Calu3 (cell line): Measurements from ENCODE around the gene HSPA12B. TPM values are rescaled to one million over a fixed set of nuclear protein-coding genes. Genes with fewer than 3 reads are reported as not detected.

Source experiments
- BruUV-seq: library from RNA; stranded (reverse); fragments of 400-500 nt; replicated peaks from 2 replicates; lab custom pipeline; 2021; lab: Mats Ljungman, UMichigan
- CTCF ChIA-PET: fragments of 300-600 bp; sonication (Branson Sonifier 250); formaldehyde crosslinking; loops from one replicate; lab custom pipeline; 2022; ENCODE audit warnings: antibody characterized with exemption; lab: Charles Lee
- DNase-seq: peaks from one replicate; pipeline ENCODE4 v3.0.0; 2022
- H3K27ac Mint-ChIP-seq: one replicate; pipeline ENCODE4 v1.8.0; 2022; ENCODE audit warnings: mixed read lengths; ENCODE audit not compliant: unreplicated experiment
- H3K27me3 Mint-ChIP-seq: one replicate; pipeline ENCODE4 v1.8.0; 2022; ENCODE audit warnings: mixed read lengths; ENCODE audit not compliant: unreplicated experiment
- H3K36me3 Mint-ChIP-seq: one replicate; pipeline ENCODE4 v1.8.0; 2022; ENCODE audit warnings: mild to moderate bottlenecking, moderate library complexity, mixed read lengths; ENCODE audit not compliant: insufficient read depth, unreplicated experiment
- H3K4me1 Mint-ChIP-seq: one replicate; pipeline ENCODE4 v1.8.0; 2022; ENCODE audit warnings: mild to moderate bottlenecking, low read depth, mixed read lengths; ENCODE audit not compliant: unreplicated experiment
- H3K4me3 Mint-ChIP-seq: one replicate; pipeline ENCODE4 v1.8.0; 2022; ENCODE audit warnings: mild to moderate bottlenecking, low read depth, moderate library complexity, mixed read lengths; ENCODE audit not compliant: unreplicated experiment
- H3K9me3 Mint-ChIP-seq: one replicate; pipeline ENCODE4 v1.8.0; 2022; ENCODE audit warnings: low read depth, mixed read lengths; ENCODE audit not compliant: unreplicated experiment
- CTCF ChIP-seq: fragments of 200-600 bp; IDR thresholded peaks from one replicate; pipeline ENCODE4 v1.8.0; 2022; ENCODE audit warnings: antibody characterized with exemption; ENCODE audit not compliant: unreplicated experiment
- intact Hi-C: fragments of 100-400 bp; cut with micrococcal nuclease; formaldehyde crosslinking; loops from one replicate; pipeline ENCODE4 v1.10.0; 2022; ENCODE audit not compliant: unreplicated experiment
- total RNA-seq: library from RNA; stranded (reverse); gene quantifications from 2 replicates; pipeline ENCODE4 v1.2.3, GENCODE V29; 2022

The HSPA12B gene
- total RNA-seq, 1 experiment from 2014 or later = not detected

GRCh38 chr20:3766422-3767109 is 34.1 kb downstream of the HSPA12B start:
- no TSS peak for BruUV-seq
- H3K36me3 Mint-ChIP-seq = peaks cover 29% of the 10 kb centered on the region
- H3K4me1 Mint-ChIP-seq = no peaks in the 10 kb centered on the region
- H3K27me3 Mint-ChIP-seq = no peaks in the 10 kb centered on the region
- H3K4me3 Mint-ChIP-seq = peak overlapping the region; percentile 78
- DNase-seq = no peak
- H3K27ac Mint-ChIP-seq = no peak overlapping the region
- no peaks in the 10 kb centered on the region for H3K9me3 Mint-ChIP-seq
- TF ChIP-seq CTCF = no peak
- intact Hi-C loops = no loop called here
- CTCF ChIA-PET = interaction anchor here (0.7 kb wide), 1 partner anchor 203 kb away, joined by 5 read pairs; no protein-coding TSS in a partner anchor

- BruUV-seq = TSS peak; percentile 56
- intact Hi-C loops = no loop called here
- Mint-ChIP-seq H3K36me3 (peaks cover 29% of the 10 kb centered on the region), H3K9me3 (no peaks in the 10 kb centered on the region), H3K4me3 (peak overlapping the region; percentile 78), H3K27ac (no peak overlapping the region), H3K4me1 (no peaks in the 10 kb centered on the region), H3K27me3 (no peaks in the 10 kb centered on the region)
- CTCF ChIA-PET = interaction anchor here (0.6 to 1.2 kb wide), 6 partner anchors 14 to 224 kb away, joined by 3 to 5 read pairs (median 4); partner anchors contain the start of genes AP5S1, CDC25B and SPEF1
- TF ChIP-seq CTCF = no peak
- no peak for DNase-seq
These were observed 34.6 kb downstream of the HSPA12B start for GRCh38 chr20:3767110-3767426.

GRCh38 chr20:3767427-3768341 is 35.2 kb downstream of the HSPA12B start, which contains the start of gene ADISSP:
Gene ADISSP (minus strand): TSS chr20:3767753. CDS start chr20:3760100, 7,653 bp downstream.
- intact Hi-C loops = no loop called here
- CTCF ChIA-PET = interaction anchor here (0.6 to 1.6 kb wide), 9 partner anchors 10 to 223 kb away, joined by 3 to 6 read pairs (median 4); partner anchors contain the start of genes AP5S1, CDC25B and SPEF1
- no TSS peak for BruUV-seq

More at GRCh38 chr20:3767427-3768341, 35.2 kb downstream of the HSPA12B start, which contains the start of gene ADISSP:
- Mint-ChIP-seq H3K4me3 (peak within 1 kb of the TSS; percentile 78), H3K4me1 (no peaks in the 10 kb centered on the region), H3K27me3 (no peaks in the 10 kb centered on the region), H3K27ac (peak within 1 kb of the TSS; percentile 67), H3K36me3 (peaks cover 29% of the 10 kb centered on the region), H3K9me3 (no peaks in the 10 kb centered on the region)
- DNase-seq = peak; percentile 95
- TF ChIP-seq CTCF = no peak
